HG02588 (cell line): ENCODE data around the gene NUP205.

Source experiments
- ATAC-seq: cut with Tn5 transposase; IDR thresholded peaks from one replicate; pipeline ENCODE4 v1.9.1; 2021; ENCODE audit warnings: mild to moderate bottlenecking, moderate library complexity; ENCODE audit not compliant: unreplicated experiment

NUP205 gene

DNA sequence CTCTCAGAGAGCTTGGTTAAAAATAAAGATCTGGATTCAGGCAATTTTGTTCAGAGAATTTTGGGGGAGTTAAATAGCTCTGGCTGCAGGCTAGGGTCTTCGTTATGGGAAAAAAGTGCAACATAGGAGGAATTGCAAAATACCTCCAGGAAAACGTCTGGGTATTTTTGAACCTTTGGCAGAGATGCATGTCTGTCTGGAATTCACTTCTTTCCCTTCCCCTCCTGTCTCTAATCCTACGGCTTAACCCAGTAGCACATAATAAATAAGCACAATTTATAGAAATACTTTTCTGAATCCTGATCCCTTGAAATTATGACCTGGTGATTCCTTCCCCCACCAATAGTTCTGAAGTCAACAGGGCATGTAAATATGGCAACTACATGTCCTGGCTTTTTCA lies 19.3 kb upstream of the NUP205 start:
- no peak for ATAC-seq

DNA sequence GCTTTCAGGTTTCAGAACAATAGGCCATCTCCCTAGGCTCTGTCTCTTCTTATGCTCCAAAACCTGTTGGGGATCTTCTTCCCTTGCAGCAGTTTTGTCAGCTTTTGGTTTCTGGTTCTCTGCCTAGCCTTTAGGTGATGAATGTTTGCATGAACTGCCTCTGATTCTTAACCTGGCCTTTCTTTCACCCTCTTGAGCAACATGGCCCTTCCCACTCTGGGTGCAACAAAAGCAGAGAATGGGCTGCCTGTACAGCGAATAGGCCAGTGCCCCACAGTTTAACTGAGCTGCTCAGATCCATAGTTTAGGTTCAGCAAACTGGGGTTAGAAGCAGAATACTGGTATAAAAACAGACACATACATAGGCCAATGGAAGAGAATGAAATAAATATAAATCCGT lies 18.1 kb upstream of the NUP205 start:
- no peak for ATAC-seq

DNA sequence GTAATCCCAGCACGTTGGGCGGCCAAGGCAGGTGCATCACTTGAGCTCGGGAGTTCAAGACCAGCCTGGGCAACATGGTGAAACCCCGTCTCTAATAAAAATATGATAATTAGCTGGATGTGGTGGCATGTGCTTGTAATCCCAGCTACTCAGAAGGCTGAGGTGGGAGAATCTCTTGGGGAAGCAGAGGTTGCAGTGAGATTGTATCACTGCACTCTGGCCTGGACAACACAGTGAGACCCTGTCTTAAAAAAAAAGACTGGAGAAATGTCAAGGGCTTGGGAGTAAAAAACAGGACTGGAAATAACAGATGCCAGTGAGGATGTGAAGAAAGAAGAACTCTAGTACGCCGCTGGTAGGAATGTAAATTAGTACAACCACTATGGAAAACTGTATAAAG lies 16.7 kb upstream of the NUP205 start:
- ATAC-seq: no peak

DNA sequence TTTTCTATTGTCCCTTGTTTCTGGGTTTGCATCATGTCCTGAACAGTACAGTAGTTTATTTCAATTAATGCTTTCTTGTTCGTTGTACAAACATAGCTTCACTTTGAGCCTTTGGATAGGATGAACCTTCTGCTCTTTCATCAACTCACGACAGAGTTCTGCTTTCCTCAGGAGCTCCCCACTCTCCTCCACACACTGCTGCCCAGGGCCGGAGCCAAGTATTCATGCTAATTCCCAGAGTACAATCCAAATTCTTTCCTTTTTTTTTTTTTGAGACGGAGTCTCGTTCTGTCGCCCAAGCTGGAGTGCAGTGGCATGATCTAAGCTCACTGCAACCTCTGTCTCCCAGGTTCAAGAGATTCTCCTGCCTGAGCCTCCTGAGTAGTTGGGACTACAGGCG lies 7.5 kb upstream of the NUP205 start:
- no peak for ATAC-seq

DNA sequence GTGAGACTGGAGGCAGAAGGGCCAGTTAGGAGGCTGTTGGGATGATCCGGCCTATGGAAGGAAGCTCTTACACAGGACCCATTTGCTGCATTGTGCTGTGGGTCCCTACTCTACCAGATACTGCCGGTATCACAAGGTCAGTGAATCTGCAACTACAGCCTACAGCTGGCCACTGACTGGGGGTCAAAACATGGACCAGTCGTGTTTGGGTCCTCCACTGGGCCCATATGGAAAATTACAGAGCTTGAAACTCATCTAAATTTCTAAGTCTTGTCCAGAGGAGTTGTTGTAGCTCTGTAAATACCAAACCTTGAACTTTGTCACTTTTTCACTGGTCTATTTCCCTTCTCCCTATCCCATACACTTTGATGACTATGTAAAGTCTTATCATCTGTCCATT lies 5.6 kb upstream of the NUP205 start:
- ATAC-seq: no peak

DNA sequence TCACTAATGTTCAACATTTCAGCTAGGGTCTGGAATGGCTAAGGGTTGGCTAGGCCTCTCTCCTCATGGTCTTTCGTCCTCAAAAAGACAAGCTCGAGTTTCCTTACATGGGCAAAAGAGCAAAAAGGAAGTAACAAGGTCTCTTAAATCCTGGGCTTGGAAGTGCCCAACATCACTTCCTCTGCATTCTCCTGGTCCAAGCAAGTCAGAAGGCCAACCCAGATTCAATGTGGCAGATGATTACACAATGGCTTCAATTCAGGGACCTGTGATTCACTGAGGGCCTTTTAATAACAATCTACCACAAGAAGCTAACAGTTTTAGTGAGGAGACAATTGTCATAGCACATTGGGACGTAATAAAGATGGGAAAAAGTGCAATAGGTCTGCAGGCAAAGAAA lies 4.4 kb upstream of the NUP205 start:
- ATAC-seq: no peak

DNA sequence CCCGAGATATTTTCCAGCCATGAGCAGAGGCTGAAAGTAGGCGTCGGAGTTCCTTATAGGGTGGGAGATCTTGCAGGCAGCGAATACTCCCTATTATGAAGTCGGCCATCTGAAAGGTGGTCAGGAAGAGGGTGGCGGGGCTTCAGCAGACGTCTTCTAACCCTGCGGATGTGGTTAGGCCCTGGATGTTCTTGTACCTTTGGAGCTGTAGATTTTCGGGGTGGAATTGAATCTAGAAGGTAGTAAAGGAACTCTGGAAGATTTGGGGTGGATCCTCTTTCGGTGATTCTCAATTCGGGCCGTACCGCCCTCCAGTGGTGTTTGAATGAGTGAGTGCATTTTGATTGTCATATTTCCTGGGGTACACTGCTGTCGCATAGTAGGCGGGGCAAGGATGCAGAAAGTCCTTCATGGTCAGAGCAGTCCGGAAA lies 635 bp downstream of the NUP205 start:
- peak; percentile 51 for ATAC-seq

DNA sequence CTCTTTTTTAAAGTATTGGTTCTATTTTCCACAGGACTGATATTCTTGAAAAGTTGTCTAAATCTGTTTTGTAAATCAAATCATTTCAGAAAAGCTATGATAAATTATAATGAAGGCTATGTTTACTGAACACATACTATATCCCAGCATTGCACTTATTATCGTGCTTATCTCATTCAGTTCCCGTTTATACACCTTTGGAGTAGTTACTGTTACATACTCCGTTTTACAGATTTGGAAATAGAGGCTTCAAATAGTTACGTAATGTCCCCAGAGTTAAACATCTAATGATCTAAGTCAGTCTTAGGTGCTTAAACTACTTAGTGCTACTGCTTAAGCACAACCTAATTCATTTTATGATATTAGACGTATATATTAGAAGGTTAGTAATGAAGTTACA lies 1.2 kb downstream of the NUP205 start:
- no peak for ATAC-seq

DNA sequence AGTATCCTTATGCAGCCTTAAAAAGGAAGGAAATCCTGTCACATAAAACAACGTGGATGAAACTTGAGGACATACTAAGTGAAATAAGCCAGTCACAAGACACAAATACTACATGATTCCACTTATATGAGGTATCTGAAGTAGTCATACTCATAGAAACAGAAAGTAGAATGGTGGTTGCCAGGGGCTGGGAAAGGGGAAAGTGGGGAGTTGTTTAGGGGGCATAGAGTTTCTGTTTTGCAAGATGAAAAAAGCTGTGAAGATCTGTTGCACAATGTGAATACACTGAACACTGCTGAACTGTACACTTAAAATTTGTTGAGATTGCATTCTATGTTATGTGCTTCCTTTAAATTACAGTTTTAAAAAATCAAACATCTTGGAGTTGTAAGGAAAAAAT lies 2.9 kb downstream of the NUP205 start:
- ATAC-seq: no peak

DNA sequence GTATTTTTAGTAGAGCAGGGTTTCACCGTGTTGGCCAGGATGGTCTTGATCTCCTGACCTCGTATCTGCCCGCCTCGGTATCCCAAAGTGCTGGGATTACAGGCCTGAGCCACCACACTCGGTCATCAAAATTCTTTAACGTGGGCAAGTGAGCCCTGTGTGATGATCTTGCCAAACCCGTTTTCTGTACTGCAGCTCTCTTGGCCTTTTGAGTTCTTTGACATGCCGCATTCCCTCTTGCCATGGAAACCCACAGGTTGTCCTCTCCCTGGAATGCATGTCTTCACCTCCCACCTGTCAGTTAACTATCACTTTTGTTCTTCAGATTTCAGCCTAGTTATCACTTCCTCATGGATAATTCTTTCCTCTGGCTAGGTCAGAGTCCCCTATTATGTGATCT lies 5.0 kb downstream of the NUP205 start:
- no peak for ATAC-seq

DNA sequence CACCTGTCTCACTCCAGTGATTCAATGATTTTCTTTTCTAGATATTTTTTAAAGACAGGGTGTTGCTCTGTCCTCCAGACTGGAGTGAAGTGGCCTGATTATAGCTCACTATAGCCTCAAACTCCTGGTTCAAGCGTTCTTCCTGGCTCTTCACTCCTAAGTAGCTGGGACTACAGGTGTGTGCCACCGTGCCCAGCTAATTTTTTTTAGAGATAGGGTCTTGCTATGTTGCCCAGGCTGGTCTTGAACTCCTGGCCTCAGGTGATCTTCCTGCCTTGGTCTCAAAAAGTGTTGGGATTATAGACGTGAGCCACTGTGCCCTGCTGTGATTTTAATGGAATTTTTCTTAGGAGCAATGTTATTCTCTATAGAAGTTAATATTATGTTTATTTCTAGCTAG lies 14.1 kb downstream of the NUP205 start:
- no peak for ATAC-seq

DNA sequence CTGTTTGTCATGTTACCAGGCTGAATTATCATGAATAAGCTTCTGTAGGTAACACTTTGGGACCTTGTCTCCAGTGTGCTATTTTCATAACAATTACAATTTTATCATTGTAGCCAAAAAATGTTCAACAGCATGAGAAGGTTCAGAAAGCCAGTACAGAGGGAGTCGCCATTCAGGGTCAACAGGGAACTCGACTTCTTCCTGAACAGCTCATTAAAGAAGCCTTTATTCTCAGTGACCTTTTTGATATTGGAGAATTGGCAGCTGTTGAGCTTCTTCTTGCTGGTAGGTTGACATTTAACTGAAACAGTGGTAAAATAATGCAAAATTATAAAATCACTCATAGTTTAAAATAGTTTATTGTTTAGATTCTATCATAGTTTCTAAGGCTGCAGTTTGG lies 15.8 kb downstream of the NUP205 start:
- no peak for ATAC-seq

DNA sequence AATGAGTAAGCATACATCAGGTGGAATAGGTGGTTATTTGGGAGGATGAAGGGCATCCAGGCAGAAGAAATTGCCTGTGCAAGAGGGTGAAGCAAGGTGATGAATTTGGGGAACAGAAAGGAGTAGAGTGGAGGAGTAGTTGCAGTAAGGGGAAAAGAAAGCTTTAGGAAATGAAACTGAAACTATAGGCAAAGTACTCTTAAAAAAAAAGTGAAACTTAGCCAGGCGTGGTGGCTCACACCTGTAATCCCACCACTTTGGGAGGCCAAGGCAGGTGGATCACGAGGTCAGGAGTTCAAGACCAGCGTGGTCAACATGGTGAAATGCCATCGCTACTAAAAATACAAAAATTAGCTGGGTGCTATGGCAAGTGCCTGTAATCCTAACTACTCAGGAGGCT lies 17.6 kb downstream of the NUP205 start:
- ATAC-seq: no peak

DNA sequence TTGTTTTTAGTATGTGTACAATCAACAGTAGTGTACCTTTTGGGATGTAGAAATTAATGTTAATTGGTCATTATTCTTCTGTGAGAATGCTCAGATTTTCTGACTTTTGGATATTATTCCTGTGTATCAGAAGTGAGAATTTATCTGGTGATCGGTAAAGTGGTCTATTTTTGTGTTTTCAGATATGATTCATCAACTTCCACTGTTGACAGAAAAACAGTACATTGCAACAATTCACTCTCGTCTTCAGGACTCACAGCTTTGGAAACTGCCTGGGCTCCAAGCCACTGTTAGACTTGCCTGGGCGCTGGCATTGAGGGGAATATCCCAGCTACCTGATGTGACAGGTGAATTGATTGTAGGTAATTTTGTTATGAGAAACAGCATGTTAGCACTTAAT lies 20.9 kb downstream of the NUP205 start:
- no peak for ATAC-seq

DNA sequence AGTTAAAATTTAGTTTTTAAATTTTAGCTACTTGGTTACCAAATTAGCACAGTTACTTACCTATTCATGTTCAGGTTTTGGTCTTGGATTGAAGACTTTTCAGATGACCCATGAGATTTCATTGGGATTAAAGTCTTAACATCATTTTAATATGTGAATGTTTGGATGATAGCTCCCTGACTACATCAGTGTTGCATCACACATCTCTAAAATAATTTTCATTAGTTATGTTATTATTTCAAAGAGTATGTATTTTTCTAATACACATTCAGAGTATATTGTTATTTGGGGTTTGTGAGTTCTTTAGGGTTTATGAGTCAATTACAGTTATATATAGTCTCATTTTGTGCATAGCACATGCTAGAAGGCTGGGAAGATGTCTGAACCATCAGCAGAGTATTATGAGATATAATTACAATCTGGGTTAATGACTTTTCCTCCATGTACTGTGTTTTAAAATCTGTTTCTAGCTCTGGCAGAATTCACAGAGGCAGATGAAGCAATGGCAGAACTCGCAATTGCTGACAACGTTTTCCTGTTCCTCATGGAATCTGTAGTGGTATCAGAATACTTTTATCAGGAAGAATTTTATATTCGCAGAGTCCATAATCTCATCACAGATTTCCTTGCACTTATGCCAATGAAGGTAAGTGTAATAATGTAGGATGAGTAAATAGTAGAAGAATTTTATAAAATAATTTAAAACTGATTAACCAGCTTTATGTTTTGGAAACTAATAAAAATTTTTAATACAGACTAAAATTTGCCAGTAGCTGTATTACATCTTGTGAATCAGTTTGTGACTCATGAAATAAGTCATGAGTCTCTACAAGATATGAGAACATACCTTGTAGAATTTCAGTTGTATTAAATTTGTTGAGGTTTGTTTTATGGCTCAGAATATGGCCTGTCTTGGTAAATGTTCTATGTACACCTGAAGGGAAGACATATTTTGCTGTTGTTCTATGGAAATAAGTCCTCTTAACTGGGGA lies 26.9 kb downstream of the NUP205 start:
- ATAC-seq: no peak

DNA sequence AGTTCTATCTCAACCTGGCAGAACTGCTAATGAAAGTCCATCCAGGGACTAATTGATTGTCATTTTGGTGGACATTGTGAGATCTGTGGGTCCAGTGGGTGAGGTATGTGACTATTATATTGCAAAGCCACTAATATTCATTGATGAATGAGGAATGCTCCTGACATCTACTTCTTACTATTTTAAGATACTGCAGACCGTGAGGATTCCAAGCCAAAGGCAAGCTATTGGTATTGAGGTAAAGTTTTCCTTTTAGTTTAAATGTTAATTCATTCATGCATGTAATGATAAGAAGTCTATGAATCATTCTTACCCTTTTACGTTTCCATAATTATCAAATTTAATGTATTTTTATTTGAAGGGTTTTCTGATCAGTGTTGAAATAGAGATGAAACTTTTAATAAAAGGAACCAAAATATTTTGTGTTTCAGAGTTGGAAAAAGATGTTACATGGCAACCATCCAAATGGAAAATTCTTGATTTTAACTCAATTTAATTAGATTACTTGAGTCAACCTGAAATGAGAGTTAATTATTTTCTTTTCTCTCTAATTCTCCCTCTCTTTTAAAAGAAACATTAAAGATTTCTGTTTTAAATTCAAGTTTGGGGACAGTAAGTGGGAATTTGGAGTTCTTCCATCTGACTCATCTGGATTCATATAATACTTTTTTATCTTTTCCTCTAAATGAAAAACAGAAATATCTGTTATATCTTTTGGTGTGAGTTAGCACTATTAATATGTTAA lies 39.6 kb downstream of the NUP205 start:
- ATAC-seq: no peak

DNA sequence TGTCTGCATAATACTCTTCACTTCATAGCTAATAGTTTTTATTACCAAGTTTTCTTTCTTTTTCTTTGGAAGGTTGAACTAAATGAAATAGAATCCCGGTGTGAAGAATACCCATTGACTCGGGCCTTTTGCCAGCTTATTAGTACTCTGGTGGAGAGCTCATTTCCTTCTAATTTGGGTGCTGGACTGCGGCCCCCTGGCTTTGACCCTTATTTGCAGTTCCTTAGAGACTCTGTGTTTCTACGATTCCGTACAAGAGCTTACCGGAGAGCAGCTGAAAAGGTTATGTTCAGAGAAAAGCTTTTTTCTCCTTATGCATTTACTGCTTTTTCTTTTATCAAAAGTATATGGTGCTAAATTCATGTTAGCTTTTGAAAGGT lies 40.2 kb downstream of the NUP205 start:
- no peak for ATAC-seq

DNA sequence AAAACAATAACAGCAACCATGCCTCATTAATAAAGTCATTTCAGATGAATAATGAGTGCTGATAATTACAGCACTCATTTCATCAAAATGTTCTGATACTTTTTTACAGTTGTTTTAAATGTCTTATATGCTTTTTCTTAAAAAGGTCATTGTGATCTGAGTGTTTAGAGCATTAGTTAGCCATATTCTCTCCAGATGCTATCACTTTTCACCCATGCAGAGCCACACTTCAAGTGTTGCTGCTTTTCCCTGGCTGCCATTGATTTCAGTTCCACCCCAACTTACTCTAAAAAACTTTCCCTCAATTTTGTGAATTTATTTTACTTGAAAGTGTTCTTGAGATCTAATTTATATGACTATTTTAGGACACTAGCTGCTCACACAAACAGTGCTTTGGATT lies 41.8 kb downstream of the NUP205 start:
- no peak for ATAC-seq

DNA sequence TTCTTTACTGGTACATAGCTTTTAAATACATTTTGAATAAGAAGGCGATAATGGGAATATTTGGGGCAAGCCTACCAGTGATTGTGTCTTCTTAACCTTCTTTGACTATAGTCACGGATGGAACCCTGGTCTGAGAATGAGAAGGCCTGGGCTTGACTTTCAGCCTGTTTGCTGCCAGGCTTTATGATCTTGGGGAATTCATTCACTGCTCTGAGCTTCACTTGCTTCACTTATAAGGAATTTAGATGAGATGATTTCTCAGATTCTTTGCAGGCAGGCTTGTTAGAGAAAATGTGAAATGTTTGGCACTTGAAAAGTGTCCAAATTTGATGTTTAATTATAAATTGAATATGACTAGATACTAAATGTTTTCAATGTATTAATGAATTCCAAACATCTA lies 42.5 kb downstream of the NUP205 start:
- ATAC-seq: no peak

DNA sequence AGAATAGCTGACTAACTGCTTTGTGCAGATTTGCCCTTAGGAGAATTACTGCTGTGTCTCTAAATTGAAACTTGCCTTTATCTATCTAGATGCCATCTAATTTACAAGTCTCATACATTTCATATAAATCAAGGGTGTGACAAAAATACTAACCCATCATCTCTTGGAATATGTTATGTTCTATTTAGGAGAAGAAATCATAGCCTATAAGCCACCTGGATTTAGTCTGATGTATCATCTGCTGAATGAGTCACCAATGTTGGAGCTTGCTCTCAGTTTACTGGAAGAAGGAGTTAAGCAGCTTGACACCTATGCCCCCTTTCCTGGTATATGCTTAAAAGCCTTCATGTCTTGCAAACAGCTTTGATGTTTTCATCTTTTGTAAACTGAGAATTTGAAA lies 43.5 kb downstream of the NUP205 start:
- no peak for ATAC-seq

DNA sequence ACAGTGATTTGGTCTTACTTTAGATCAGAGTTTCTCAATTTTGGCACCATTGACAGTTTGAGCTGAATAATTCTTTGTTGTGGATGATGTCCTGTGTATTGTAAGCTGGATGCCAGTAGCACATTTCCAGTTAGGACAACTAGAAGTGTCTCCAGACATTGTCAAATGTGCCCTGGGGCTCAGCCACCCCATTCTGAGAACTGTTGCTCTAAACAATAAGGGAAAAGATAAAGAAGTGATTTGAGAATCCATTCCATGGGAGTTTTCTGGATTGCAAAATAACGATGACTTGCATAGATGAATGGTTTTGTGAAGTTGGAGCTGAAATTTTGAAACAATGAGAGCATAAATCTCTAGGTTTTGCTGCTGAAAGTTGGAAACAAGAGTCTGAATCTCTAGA lies 44.6 kb downstream of the NUP205 start:
- no peak for ATAC-seq

DNA sequence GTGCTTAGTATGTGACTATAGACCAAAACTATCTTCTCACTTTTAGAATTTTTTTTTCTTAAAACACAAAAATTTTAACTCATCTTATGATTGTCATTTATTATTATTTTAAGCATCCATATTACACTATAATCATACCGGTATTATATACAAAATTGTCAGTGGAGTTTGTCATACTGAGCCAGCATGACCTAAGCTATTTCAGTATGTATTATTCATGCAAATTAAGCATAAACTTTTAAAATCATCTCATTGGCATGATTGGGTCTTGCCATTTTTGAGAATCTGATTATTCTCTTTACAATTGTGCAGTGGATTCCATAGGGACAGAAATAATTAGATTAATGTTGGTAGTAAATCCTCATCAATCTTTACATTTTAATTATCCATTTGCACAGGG lies 58.4 kb downstream of the NUP205 start:
- ATAC-seq: no peak
